Gastrocnemius medialis (tissue), 4 donors: Measurements from ENCODE around the gene SLC32A1.

ENCODE experiments used
- CTCF ChIP-seq, 5 experiments: fragments of 450-650 bp in 3 of 5; fragments of 200-600 bp in 2 of 5; sonication (generic) in 2 of 5; IDR thresholded peaks in 4 of 5; conservative IDR thresholded peaks in 1 of 5; 1 replicate in 4 of 5; 2 replicates in 1 of 5; pipeline ENCODE4 v1.5.1; 2016 to 2019; ENCODE audit warnings: antibody characterized with exemption in 5 of 5, mild to moderate bottlenecking in 3 of 5, moderate library complexity in 3 of 5
- POLR2A ChIP-seq, 2 donors: fragments of 450-650 bp; IDR thresholded peaks; one replicate each; pipeline ENCODE4 v1.6.1; 2017; ENCODE audit warnings: antibody characterized with exemption in 2 of 2, mild to moderate bottlenecking in 2 of 2, moderate library complexity in 2 of 2

- TF ChIP-seq CTCF (IDR thresholded peaks at IDR 0.05 in 4 of 5, conservative IDR thresholded peaks at IDR 0.05 in 1 of 5) (no peak), POLR2A (IDR thresholded peaks at IDR 0.05) (no peak)
These were observed 46.7 kb downstream of the SLC32A1 start for GRCh38 chr20:38770970-38771369.
